EH (cell line): ENCODE measurements around the gene CCDC107.

Experiments
- DNase-seq: peaks from one replicate; pipeline ENCODE4 v3.0.0-alpha.2; 2015; ENCODE audit warnings: low read depth

CCDC107 gene

DNA sequence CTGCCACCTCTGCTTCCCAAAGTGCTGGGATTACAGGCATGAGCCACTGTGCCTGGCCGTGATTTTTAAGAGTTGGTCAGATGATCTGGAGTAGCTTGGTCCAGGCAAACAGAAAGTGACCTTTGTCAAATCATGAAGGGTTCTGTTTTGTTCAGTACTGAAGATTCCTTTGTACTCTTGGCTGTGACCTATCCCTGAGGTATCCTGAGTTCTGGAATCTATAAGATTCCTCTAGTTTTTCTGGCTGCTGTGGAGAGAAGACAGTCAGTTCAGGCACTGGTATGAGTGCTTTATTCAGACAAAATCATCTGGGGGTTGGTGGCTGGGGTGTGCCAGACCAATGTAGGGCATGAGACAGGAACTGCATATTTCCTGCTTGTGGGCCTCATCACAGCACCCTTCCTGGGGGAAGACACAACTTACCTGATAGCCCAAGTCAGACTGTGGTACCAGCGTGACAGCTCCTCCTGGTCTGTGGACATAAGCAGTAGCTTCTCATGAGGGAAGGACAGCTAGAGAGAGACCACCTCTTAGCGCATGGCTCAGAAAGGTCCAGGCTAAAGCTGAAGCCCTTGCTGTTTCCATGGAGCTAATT is 3.8 kb downstream of the CCDC107 start:
- peak; percentile 34 for DNase-seq

DNA sequence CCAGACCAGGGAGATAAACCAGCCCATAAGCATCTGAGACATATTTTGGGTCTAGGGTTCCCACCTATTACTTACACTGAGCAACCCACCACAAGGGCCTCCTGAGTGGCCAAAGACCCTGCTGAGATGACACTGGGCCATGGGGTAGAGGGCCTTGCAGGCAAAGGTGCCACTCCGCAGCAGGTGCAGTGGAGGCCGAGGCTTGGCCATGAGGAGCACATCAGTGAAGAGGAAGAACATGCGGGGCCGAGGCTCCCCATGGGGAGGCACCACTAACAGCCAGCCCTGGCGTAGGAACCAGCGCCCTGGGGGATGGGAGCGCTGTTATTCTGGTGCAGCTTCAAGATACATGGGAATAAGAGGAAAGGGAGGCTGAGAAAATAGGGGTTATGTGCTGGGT is 4.3 kb downstream of the CCDC107 start:
- DNase-seq, result no peak

DNA sequence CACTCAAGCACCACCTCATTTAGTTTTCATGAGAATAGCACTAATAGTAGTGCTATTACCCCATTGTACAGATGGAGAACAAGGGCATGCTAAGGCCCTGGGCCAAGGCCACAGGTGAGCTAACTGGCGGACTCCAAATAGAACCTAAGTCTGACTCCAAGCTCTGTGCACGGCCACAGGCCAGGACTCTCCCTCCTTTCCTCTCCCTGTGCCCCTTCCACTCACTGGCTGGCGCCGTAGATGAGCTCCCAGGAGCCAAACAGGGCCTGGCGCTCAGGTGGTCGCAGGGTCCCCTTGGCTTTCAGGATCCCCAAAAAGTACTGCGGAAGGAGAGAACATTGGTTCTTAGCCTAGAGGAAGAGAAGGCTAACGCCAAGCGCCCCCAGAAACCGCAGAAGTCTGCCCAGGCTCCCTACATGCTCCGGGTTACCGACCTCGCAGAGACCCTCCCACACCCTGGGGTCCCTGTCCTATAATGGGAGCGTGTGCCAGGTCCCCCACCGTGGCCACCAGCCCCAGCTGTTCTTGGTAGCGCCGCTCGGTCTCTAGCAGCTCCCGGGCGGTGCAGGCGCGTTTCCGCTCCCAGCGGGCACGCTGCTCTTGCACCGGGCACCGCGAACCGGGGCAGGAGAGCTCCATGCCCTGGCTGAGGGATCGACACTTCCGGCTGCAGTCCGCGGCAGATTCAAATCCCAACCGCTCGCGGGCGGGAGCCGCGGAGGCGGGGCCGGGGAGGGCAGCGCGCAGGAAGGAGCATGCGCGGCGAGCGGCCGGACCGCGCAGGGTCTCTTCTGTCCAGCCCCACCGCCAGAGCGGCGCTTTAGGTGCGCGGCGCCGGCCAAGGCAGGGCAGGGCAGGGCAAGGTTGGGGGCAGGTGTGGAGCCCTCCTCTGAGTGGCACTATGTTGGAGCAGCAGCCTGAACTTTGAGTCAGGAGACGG is 6.7 kb downstream of the CCDC107 start, which contains the start of gene ARHGEF39:
Gene ARHGEF39 (minus strand): TSS at position 665 of the 940 bp plus-strand sequence. CDS start 26 bp downstream, at position 639.
- peak; percentile 85 for DNase-seq

DNA sequence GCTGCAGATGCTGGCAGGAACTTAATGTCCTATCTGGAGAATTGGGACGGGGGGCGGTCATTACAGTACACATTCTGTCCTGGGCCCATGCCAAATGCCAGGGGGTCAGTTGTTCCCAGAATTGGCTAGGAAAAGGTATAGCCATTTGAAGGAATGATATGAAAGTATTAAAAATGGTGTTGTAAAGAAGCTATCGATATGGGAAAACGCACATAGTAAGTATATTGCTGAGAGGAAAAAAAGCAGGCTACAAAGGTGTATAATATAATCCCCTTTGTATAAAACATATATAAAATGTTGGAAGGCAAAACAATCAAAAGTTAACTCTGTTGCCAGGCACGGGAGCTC is 7.4 kb downstream of the CCDC107 start:
- no peak for DNase-seq

DNA sequence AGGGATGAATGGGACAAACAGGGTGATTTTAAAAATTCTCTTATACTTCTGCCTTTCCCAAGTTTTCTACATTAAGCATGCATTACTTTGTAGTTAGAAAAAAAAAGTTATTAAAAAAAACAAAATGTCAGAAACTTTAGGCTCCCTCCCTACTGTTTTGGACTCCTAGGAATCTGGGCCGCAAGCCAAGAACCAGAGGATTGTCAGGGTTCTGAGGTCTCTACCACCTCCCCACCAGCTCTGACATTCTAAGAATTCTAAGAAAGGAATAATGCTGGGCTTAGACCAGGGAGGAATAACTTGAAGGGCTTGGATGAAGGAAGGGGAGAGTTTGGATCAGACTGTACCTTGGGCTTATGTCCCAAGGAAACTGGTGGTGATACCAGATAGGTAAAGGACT is 8.0 kb downstream of the CCDC107 start:
- DNase-seq, result peak; percentile 84

DNA sequence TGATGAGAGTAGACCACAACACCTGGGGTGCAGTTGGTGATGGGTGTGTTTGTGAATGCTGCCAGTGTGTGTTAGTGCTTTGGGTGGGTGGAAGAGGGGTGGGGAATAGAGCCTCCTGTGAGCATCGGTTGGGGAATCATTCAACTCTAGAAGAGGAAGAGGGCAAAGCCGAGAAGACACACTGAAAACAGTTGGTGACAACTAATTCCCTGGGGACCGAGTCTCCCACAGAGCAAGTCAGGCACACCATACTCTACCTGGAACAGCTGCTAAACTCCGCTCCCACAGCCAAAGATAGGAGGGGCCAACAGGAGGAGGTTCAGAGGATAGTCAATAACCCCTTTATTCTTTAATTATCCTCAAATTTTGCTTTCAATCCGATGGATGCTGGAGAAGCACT is 8.5 kb downstream of the CCDC107 start:
- DNase-seq, result no peak

DNA sequence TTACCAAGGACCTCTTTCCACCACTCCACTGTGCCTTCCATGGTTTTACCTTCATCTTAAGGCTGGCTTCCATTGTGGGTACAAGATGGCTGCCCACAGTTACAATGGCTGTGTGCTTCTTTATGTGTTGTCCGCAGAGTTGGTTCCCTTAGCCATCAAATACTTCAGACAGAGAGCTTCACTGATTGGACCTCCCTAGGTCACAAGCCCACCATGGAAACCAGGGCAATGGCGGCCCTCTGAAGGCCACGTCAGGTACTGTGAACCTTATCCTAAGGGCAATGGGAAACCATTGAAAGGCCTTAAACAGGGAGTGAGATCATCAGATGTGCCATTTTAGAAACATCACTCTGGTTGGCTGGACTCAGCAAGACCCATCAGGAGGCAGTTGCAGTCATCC is 9.8 kb downstream of the CCDC107 start:
- DNase-seq, result no peak

DNA sequence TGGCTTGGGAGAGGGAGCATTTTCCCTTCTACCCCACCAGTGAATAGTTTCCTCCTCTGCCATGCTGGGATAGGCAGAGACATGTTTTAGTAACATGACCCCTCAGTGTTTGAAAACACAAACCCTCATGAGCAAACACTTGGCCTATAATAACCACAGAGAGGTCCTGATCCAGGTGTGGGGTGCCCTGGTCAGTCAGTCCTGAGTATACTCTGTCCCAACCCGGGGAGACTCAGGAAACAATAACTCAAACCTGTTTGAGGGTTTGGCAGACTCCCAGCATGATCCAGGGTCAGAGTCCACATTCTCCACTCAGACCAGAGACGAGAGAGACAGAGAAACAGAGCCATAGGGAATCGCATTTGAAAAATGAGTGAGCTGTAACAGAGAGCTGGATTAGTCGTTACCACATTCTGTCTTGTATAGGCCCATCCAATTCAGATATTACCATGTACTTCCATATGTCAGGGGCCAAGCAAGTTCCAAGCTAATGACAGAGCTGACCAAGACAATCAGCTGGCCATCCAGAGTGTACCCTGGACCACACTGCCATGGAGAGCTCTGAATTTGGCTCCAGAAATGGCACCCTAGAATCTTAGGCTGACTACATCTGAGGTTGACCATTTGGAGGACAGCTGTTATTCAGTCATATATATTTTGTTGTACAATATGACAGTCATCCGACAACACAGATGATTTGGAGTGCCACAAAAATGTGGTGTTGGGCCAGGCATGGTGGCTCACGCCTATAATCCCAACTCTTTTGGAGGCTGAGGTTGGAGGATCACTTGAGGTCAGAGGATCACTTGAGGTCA is 11.4 kb downstream of the CCDC107 start:
- peak; percentile 41 for DNase-seq

DNA sequence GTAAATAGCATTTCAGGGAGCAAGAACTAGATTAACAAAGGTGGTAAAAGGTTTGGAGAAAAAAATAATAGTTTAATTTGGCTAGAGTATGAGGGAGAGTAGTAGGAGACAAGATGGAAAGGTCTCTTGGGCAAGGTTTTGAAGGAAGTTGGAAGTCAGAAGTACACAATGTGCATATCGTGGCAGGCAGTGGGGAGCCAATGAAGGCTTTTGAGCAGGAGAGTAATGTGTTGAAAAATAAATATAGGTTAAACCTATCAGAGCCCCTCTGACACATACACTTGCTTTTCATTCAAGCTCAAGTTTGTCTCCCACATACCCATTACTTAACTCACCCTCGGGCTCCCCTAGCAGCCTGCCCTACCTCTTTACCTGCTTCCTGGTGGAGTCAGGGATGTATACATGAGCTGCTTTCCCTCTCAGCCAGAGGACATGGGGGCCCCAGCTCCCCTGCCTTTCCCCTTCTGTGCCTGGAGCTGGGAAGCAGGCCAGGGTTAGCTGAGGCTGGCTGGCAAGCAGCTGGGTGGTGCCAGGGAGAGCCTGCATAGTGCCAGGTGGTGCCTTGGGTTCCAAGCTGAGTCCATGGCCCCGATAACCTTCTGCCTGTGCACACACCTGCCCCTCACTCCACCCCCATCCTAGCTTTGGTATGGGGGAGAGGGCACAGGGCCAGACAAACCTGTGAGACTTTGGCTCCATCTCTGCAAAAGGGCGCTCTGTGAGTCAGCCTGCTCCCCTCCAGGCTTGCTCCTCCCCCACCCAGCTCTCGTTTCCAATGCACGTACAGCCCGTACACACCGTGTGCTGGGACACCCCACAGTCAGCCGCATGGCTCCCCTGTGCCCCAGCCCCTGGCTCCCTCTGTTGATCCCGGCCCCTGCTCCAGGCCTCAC is 15.3 kb downstream of the CCDC107 start, which contains the start of gene CA9:
Gene CA9 (plus strand): TSS at position 797 of the 893 bp plus-strand sequence. CDS start 32 bp downstream, at position 829.
- DNase-seq, result peak; percentile 37

DNA sequence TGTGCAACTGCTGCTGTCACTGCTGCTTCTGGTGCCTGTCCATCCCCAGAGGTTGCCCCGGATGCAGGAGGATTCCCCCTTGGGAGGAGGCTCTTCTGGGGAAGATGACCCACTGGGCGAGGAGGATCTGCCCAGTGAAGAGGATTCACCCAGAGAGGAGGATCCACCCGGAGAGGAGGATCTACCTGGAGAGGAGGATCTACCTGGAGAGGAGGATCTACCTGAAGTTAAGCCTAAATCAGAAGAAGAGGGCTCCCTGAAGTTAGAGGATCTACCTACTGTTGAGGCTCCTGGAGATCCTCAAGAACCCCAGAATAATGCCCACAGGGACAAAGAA is 15.9 kb downstream of the CCDC107 start:
- DNase-seq, result no peak

DNA sequence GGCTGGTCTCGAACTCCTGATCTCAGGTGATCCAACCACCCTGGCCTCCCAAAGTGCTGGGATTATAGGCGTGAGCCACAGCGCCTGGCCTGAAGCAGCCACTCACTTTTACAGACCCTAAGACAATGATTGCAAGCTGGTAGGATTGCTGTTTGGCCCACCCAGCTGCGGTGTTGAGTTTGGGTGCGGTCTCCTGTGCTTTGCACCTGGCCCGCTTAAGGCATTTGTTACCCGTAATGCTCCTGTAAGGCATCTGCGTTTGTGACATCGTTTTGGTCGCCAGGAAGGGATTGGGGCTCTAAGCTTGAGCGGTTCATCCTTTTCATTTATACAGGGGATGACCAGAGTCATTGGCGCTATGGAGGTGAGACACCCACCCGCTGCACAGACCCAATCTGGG is 17.1 kb downstream of the CCDC107 start:
- DNase-seq, result no peak

DNA sequence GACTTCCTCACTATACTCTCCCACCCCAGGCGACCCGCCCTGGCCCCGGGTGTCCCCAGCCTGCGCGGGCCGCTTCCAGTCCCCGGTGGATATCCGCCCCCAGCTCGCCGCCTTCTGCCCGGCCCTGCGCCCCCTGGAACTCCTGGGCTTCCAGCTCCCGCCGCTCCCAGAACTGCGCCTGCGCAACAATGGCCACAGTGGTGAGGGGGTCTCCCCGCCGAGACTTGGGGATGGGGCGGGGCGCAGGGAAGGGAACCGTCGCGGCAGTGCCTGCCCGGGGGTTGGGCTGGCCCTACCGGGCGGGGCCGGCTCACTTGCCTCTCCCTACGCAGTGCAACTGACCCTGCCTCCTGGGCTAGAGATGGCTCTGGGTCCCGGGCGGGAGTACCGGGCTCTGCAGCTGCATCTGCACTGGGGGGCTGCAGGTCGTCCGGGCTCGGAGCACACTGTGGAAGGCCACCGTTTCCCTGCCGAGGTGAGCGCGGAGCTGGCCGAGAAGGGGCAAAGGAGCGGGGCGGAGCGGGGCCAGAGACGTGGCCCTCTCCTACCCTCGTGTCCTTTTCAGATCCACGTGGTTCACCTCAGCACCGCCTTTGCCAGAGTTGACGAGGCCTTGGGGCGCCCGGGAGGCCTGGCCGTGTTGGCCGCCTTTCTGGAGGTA is 17.8 kb downstream of the CCDC107 start:
- DNase-seq, result no peak

DNA sequence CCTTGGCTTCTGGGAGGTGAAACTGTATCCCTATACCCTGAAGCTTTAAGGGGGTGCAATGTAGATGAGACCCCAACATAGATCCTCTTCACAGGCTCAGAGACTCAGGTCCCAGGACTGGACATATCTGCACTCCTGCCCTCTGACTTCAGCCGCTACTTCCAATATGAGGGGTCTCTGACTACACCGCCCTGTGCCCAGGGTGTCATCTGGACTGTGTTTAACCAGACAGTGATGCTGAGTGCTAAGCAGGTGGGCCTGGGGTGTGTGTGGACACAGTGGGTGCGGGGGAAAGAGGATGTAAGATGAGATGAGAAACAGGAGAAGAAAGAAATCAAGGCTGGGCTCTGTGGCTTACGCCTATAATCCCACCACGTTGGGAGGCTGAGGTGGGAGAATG is 21.0 kb downstream of the CCDC107 start:
- no peak for DNase-seq

DNA sequence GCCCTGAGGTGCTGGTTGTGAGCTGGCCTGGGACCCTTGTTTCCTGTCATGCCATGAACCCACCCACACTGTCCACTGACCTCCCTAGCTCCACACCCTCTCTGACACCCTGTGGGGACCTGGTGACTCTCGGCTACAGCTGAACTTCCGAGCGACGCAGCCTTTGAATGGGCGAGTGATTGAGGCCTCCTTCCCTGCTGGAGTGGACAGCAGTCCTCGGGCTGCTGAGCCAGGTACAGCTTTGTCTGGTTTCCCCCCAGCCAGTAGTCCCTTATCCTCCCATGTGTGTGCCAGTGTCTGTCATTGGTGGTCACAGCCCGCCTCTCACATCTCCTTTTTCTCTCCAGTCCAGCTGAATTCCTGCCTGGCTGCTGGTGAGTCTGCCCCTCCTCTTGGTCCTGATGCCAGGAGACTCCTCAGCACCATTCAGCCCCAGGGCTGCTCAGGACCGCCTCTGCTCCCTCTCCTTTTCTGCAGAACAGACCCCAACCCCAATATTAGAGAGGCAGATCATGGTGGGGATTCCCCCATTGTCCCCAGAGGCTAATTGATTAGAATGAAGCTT is 21.8 kb downstream of the CCDC107 start:
- peak; percentile 67 for DNase-seq

DNA sequence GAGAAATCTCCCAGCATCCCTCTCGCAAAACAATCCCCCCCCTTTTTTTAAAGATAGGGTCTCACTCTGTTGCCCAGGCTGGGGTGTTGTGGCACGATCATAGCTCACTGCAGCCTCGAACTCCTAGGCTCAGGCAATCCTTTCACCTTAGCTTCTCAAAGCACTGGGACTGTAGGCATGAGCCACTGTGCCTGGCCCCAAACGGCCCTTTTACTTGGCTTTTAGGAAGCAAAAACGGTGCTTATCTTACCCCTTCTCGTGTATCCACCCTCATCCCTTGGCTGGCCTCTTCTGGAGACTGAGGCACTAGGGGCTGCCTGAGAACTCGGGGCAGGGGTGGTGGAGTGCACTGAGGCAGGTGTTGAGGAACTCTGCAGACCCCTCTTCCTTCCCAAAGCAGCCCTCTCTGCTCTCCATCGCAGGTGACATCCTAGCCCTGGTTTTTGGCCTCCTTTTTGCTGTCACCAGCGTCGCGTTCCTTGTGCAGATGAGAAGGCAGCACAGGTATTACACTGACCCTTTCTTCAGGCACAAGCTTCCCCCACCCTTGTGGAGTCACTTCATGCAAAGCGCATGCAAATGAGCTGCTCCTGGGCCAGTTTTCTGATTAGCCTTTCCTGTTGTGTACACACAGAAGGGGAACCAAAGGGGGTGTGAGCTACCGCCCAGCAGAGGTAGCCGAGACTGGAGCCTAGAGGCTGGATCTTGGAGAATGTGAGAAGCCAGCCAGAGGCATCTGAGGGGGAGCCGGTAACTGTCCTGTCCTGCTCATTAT is 22.4 kb downstream of the CCDC107 start:
- DNase-seq, result peak; percentile 81

DNA sequence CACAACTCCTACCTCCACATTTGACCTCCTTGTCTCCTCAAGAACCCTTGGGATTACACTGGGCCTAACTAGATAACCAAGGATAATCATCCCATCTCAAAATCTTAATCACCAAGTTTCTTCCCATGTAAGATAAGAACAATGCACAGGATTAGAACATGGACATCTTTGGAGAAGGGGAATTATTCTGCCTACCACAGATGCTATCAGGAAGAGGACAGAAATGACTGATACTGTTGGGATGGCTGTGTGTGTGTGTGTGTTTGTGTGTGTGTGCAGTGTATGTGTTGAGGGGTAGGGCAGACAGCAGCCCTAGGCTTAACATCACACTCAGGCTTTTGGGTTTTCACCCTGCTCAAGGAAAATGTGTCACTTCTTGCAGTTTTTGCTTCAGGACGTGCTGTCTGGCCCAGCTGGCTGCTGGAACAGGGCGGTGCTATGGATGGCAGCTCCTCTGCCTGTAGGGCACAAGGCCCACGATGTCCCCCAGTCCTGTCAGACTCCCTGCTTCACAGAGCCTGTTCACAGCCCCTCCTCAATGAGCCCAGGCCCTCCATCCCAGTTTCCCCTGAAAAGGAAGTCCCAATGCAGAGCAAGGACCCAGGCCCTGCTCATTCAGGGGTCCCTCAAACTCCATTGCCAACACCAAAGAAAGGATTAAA is 23.4 kb downstream of the CCDC107 start:
- peak; percentile 61 for DNase-seq

DNA sequence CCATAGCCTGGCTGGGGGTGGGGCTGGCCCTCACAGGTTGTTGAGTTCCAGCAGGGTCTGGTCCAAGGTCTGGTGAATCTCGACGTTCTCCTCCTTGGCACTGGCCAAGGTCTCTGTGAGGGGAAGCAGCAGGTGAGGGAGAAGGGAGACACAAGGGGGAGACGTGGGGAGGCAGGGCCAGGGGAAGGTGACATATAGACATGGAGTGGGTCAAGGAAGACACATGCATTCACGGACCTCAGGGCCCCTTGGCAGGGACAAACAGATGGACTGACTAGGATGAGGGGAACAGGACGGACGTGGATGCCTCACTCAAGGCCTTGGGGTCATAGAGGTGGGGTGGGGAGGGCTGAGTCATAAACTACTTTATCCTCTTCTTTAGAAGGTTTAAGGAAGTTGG is 24.0 kb downstream of the CCDC107 start:
- peak; percentile 48 for DNase-seq

DNA sequence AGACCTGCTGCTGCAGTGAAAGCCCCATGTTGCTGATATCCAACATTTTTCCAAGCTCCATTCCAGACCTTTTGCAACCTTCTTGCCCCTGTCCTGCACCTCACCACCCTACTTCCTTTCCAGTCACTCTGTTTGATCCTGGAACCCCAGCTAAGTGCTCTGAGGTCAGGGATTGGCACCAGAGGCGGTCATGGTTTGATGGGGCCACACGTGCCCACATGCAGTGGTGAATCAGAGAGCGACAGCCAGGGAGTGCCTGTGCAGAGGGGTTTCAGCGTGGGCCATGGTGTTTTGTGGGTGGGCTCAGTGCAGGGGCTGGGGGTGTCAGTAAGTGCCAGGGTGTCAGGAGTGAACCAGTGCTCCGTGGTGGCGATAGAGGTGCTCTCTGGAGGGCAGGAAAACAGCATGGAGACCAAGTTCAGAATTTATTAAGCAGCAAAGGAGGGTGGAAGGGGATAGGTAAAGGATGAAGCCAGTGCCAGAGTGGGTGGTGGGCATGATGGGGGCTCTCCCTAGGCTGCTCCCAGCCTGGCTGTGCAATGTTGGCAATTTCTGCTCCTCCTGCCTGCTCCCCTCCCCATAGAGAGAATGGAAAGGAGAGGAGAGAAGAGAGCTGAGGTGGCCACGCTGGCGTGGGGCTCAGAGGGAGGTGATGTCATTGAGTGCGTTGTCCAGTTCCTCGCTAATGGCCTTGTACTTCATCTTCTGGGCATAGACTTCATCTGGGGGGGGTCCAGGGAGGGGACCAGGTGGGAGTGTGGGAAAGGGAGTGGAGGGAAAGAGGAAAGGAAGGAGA is 24.6 kb downstream of the CCDC107 start:
- DNase-seq, result no peak

DNA sequence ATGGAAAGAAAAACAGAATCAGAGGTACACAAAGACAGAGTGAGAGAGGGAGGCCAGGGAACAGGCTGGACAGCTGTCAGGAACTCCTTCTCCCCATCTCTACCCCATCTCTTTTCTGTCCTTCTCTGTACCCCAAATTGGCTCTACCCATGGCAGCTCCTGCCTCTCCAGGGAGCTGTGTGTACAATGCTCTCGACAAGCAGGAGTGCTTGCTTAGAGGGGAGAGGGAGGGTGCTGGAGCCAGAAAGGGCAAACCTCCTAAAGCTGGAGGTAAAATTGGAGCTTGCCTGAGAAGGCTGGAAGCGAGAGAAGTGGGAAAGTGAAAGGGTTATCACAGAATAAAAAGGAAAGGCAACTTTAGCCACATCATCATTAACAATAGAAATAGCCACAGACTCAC is 25.2 kb downstream of the CCDC107 start:
- no peak for DNase-seq
